ENCODE results near the gene FOXC2. TPM values are rescaled to one million over a fixed set of nuclear protein-coding genes. Genes with fewer than 3 reads are reported as not detected.
A peak's percentile ranks its signal among the peaks of the same experiment; 100 is the strongest.

The FOXC2 gene
- total and polyA plus RNA-seq, 2 of the 13 experiments (the other 11 are each of a cell fraction or from before 2014, with no cell fraction given) = not detected

- peak; percentile 20; the same call in 1 of the 2 replicates for TF ChIP-seq CBX5 (CRISPR knock-in tag; IDR thresholded peaks at IDR 0.05; ENCODE audit: borderline replicate concordance)
- TF ChIP-seq ARNT2 (CRISPR knock-in tag; IDR thresholded peaks at IDR 0.05; ENCODE audit: low read depth) = peak; percentile 72
- TF ChIP-seq ZNF451 (CRISPR knock-in tag; IDR thresholded peaks at IDR 0.05) = no peak
- 0 out of 2 replicates have a peak, but pooled peaks have one; percentile 53 for TF ChIP-seq ZKSCAN1 (IDR thresholded peaks at IDR 0.05; ENCODE audit: low read length)
- peak; percentile 40 for TF ChIP-seq ZFP41 (CRISPR knock-in tag; IDR thresholded peaks at IDR 0.05; ENCODE audit: borderline replicate concordance)
- peak; percentile 81; the same call in 1 of the 2 replicates for TF ChIP-seq ZNF337 (CRISPR knock-in tag; IDR thresholded peaks at IDR 0.05; ENCODE audit: borderline replicate concordance, low read depth)
- no peak for TF ChIP-seq ZBED4 (CRISPR knock-in tag; IDR thresholded peaks at IDR 0.05; ENCODE audit: borderline replicate concordance)
- TF ChIP-seq, protein P1, sequence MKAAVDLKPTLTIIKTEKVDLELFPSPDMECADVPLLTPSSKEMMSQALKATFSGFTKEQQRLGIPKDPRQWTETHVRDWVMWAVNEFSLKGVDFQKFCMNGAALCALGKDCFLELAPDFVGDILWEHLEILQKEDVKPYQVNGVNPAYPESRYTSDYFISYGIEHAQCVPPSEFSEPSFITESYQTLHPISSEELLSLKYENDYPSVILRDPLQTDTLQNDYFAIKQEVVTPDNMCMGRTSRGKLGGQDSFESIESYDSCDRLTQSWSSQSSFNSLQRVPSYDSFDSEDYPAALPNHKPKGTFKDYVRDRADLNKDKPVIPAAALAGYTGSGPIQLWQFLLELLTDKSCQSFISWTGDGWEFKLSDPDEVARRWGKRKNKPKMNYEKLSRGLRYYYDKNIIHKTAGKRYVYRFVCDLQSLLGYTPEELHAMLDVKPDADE (CRISPR knock-in tag; IDR thresholded peaks at IDR 0.05) = 0 out of 2 replicates have a peak, but pooled peaks have one; percentile 47
- TF ChIP-seq, protein P2, sequence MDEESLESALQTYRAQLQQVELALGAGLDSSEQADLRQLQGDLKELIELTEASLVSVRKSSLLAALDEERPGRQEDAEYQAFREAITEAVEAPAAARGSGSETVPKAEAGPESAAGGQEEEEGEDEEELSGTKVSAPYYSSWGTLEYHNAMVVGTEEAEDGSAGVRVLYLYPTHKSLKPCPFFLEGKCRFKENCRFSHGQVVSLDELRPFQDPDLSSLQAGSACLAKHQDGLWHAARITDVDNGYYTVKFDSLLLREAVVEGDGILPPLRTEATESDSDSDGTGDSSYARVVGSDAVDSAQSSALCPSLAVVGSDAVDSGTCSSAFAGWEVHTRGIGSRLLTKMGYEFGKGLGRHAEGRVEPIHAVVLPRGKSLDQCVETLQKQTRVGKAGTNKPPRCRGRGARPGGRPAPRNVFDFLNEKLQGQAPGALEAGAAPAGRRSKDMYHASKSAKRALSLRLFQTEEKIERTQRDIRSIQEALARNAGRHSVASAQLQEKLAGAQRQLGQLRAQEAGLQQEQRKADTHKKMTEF (CRISPR knock-in tag; IDR thresholded peaks at IDR 0.05) = peak; percentile 44; the same call in 1 of the 2 replicates
- TF ChIP-seq TEAD3 (CRISPR knock-in tag; optimal IDR thresholded peaks at IDR 0.05; ENCODE audit: borderline replicate concordance) = peak; percentile 33
- TF ChIP-seq, protein P3, sequence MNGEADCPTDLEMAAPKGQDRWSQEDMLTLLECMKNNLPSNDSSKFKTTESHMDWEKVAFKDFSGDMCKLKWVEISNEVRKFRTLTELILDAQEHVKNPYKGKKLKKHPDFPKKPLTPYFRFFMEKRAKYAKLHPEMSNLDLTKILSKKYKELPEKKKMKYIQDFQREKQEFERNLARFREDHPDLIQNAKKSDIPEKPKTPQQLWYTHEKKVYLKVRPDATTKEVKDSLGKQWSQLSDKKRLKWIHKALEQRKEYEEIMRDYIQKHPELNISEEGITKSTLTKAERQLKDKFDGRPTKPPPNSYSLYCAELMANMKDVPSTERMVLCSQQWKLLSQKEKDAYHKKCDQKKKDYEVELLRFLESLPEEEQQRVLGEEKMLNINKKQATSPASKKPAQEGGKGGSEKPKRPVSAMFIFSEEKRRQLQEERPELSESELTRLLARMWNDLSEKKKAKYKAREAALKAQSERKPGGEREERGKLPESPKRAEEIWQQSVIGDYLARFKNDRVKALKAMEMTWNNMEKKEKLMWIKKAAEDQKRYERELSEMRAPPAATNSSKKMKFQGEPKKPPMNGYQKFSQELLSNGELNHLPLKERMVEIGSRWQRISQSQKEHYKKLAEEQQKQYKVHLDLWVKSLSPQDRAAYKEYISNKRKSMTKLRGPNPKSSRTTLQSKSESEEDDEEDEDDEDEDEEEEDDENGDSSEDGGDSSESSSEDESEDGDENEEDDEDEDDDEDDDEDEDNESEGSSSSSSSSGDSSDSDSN (CRISPR knock-in tag; IDR thresholded peaks at IDR 0.05) = peak; percentile 25
- peak; percentile 79 for TF ChIP-seq JUN (CRISPR knock-in tag; IDR thresholded peaks at IDR 0.05)
- TF ChIP-seq MYNN (CRISPR knock-in tag; IDR thresholded peaks at IDR 0.05; ENCODE audit: low read depth) = no peak
- TF ChIP-seq ZNF83 (CRISPR knock-in tag; IDR thresholded peaks at IDR 0.05; ENCODE audit: borderline replicate concordance) = peak; percentile 74; the same call in 1 of the 2 replicates
- TF ChIP-seq PHF8 (CRISPR knock-in tag; IDR thresholded peaks at IDR 0.05) = peak; percentile 98
- TF ChIP-seq FOSL2 (CRISPR knock-in tag; IDR thresholded peaks at IDR 0.05) = peak; percentile 57; the same call in 1 of the 2 replicates
- TF ChIP-seq ZNF883 (CRISPR knock-in tag; IDR thresholded peaks at IDR 0.05; ENCODE audit: not compliant biosample characterization) = peak; percentile 94
- peak; percentile 83 for TF ChIP-seq TFDP2 (CRISPR knock-in tag; IDR thresholded peaks at IDR 0.05)
These were observed 11.5 kb upstream of the FOXC2 start, which contains the start of gene MTHFSD (continued) for GRCh38 chr16:86554917-86555703.
